ENCODE results near the gene RBM17.
A peak's percentile ranks its signal among the peaks of the same experiment; 100 is the strongest.
"Not testable (repeated sequence)": the region's sequence is repeated elsewhere in the genome, so short reads cannot be mapped to it uniquely, and the experiment has no call there.

RBM17 gene

GRCh38 chr10:6138456-6138855 is 49.6 kb downstream of the RBM17 start:
- DNase-seq: no peak

GRCh38 chr10:6139470-6139869 is 50.6 kb downstream of the RBM17 start:
- DNase-seq: no peak

GRCh38 chr10:6140141-6140841 is 51.5 kb downstream of the RBM17 start:
- peak; percentile 57 for DNase-seq

GRCh38 chr10:6140965-6141295 is 52.1 kb downstream of the RBM17 start:
- DNase-seq: no peak

- peak; percentile 49 for DNase-seq
These were observed 52.7 kb downstream of the RBM17 start for GRCh38 chr10:6141296-6142151.

- DNase-seq: not testable (repeated sequence)
These were observed 53.4 kb downstream of the RBM17 start for GRCh38 chr10:6142186-6142585.

- no peak for DNase-seq
These were observed 53.8 kb downstream of the RBM17 start for GRCh38 chr10:6142644-6143043.

- no peak for DNase-seq
These were observed 54.3 kb downstream of the RBM17 start for GRCh38 chr10:6143181-6143580.

- DNase-seq: peak; percentile 89
These were observed 55.8 kb downstream of the RBM17 start for GRCh38 chr10:6144406-6145165.

GRCh38 chr10:6145166-6145987 is 56.5 kb downstream of the RBM17 start:
- DNase-seq: no peak

- no peak for DNase-seq
These were observed 57.4 kb downstream of the RBM17 start for GRCh38 chr10:6146013-6146785.

GRCh38 chr10:6146921-6147320 is 58.1 kb downstream of the RBM17 start:
- no peak for DNase-seq

GRCh38 chr10:6148251-6148701 is 59.4 kb downstream of the RBM17 start:
- no peak for DNase-seq

GRCh38 chr10:6148908-6149307 is 60.1 kb downstream of the RBM17 start:
- no peak for DNase-seq

- peak; percentile 73 for DNase-seq
These were observed 62.5 kb downstream of the RBM17 start for GRCh38 chr10:6151087-6151977.

- DNase-seq: no peak
These were observed 65.0 kb downstream of the RBM17 start for GRCh38 chr10:6153845-6154244.

GRCh38 chr10:6154566-6154965 is 65.7 kb downstream of the RBM17 start:
- no peak for DNase-seq

- no peak for DNase-seq
These were observed 69.4 kb downstream of the RBM17 start for GRCh38 chr10:6158276-6158675.

- no peak for DNase-seq
These were observed 73.1 kb downstream of the RBM17 start for GRCh38 chr10:6161921-6162320.

GRCh38 chr10:6162589-6163356 is 73.9 kb downstream of the RBM17 start:
- DNase-seq: no peak

Data from CD4-positive, alpha-beta T cell treated with Interleukin-17A for 1 hour (primary cell).